GM19438 (cell line): Measurements from ENCODE around the gene AP1S2.
"Not testable (repeated sequence)": the region's sequence is repeated elsewhere in the genome, so short reads cannot be mapped to it uniquely, and the experiment has no call there.

Source experiments
- ATAC-seq: cut with Tn5 transposase; IDR thresholded peaks from one replicate; pipeline ENCODE4 v1.9.1; 2021; ENCODE audit warnings: low read depth; ENCODE audit not compliant: unreplicated experiment

The AP1S2 gene

DNA sequence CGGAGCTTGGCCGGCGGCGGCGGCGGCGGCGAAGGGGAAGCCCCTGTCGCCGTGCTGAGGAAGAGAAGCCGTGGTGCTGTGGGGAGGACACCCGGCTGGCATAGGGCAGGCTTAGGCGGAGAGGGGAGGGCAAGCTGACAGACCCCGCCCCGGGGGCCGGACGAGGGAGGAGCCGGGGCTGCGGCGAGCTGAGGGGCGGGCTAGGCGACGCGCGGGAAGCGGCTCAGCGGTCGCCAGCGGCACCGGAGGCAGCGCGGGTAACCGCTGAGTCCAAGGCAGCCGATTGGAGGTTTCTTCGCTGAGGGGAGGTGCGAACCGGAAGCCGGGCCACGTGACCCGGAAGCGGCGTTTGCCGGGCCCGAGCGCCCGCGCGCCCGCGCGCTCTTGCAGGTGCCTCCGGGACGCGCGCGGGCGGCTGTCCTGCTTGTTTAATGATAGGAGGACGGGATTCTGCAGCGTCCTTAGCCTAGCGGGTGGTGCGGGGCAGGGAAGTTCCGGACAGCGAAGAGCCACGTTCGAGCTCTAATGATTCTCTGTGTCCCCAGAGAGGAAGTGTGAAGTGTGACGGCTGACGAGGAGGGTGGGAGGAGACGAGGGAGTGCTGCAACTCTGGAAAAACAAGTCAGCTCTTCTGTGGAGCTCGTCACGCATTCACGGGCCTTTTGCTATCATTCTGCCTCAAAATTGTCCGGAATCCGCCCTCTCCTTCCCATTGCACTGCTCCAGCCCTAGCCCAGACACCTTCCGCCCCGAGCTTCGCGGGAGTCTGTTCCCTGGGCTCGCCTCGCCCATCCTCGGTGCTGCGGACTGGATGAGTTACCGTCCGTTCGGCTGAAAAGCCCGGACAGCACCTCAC is at the start of gene AP1S2:
TSS of gene AP1S2 (minus strand) at position 102 of the 856 bp plus-strand sequence. CDS start 2,289 bp downstream, outside the sequence.
- peak; percentile 91 for ATAC-seq

DNA sequence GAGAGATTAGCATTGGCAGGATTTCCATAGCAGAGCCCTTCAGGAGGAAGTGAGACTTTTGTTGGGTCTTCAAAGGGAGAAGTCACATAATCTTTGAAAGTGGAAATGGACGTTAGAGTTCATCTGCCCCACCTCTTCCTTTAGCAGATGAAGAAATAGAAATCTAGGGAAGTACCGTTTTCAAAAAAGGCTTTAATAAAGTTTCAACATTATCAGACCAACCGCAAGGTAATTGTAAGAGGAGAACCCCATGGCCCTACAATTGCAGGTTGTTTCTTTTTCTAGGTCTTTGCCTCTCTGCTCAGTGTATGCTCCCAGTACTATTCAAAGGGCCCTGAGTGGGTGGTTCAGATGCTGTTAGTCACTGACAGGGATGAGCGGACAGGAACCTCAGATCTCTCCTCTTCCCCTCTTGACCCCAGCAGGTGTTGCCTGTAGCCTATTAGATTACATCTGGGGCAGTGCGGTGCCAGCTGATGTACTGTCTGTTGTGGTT is 48.6 kb upstream of the AP1S2 start:
- peak; percentile 95 for ATAC-seq

DNA sequence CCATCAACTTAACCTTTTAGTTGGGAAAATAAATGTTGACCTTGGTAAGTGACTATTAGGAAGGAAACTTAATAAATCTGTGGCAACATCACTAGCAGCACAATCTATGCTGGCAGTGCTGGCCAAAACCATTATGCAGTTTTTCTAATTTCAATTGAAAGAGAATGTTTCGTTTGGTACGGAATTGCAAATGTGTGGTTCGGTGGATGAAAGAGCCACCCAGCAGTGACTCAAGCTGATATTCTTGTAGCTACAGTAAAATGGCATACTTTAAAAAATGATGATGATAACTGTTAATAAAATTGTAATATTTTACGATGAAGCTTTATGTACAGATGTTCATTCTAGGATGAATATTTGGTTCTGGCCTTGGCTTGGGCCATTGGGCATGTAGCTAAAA is 40.7 kb upstream of the AP1S2 start:
- no peak for ATAC-seq

DNA sequence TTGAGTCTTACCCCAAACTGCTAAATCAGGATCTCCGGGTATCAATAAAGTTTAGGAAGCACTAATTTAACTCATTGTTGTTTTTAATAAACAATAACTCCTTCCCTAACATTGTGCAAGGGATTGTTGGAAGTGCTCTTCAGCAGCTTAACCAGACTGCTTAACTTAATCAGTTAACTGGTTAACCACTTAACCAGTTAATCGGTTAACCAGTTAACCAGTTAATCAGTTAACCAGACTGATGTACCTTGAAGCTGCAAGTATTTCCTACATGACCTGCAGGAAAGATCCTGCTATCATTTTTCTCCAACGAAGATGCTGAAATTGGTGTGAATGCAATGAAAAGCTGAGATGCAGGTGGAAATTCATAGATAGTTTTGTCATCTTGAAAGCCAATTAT is 40.1 kb upstream of the AP1S2 start:
- ATAC-seq = no peak

DNA sequence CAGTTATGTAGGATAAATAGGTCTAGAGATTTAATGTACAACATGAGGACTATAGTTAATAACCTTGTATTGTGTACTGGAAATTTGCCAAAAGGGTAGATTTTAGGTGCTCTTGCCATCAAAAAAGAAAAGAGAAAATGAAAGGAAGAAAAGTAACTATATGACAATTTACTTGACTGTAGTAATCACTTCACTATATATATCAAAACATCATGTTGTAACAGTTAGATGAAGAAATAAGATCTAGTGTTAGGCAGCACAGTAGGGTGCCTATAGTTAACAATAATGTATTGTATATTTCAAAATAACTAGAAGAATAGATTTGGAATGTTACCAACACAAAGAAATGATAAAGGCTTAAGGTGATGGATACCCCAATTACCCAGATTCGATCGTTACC is 35.9 kb upstream of the AP1S2 start:
- ATAC-seq = no peak

DNA sequence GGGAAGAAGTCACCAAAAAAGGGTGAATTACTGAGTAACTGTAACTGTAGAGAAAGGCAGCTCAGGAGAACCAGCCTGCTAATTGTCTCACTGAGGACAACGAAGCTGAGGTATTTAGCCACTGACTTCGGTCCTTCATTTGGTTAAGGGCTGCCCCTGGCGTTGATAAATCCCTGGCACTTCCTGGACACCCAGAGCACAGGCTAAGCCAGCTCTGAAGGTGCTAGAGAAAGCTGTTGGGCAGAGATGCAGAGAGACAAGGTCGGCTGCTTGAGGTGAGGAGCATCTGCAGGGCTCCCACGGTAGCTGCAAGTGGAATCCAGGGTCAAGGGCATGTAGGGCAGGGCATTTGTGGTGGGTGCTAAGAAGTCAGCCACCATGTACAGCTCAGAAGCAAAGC is 33.4 kb upstream of the AP1S2 start:
- ATAC-seq = no peak

DNA sequence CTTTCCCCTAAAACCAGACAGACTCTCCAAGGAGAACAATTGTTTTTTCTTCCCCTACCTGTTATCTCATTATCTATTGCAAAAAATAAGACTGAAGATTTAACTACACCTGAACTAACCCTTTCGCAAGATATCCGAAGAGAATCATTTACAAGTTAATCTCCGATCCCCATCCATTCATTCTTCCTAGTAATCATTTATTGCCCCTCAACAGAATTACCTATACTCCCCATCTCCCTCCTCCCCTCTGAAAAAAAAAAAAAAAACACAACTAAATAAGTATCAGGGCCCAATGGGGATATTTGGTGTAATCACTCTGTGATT is 28.9 kb upstream of the AP1S2 start:
- no peak for ATAC-seq

DNA sequence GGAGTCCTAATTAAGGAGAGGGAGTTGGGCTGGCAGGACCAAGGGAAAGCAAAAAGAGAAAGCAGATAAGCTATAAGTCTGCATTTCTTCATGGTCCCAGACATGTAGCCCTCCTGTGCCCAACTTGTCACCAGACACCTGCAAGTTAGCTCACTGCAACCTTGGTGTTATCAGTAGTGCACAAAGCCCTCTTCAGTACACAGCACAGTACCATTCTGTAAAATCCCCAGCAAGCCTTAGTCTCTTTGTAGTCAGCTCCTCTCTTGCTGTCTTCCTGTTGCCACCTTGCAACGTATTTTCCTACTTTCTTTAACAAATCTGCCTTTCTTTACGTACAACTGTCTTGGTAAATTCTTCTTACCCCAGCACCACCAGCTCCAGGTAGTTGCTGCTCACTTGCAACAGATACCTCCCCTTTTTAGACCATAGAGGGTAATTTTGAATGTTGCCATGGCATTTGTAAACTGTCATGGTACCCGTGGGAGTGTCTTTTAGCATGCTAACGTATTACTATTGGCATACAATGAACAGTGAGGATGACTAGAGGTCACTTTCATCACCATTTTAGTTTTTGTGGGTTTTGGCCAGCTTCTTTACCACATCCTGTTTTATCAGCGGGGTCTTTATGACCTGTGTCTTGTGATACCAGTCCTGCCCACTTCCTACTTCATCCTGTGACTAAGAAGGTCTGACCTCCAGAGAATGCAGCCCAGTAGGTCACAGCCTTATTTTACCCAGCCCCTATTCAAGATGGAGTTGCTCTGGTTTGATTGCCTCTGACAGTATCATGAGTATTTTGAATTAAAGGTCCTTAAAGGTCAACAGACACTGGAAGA is 28.3 kb upstream of the AP1S2 start:
- peak; percentile 81 for ATAC-seq

DNA sequence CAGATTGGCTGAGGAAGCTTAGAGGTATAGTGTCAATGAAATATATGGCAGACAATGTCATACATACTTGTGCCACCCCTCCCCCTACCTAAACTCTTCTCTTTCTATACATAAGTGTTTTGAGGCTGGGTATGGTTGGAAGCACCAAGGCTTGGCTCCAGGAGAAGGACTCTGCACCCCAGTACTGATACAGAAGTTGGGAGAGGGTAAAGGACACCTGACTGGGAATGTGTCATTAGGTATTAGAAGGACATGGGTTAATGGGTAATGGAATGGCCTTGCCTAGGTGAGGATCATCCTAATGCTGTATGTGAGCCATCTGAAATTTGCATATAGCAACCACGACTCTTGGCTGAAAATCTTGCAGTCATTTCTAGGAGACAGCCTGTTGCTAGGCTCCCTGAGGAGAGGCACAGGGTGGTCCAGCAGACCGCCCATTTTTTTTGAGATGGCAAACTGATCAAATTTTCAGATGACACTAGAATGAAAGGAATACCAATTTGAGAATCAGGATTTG is 26.8 kb upstream of the AP1S2 start:
- ATAC-seq = no peak

DNA sequence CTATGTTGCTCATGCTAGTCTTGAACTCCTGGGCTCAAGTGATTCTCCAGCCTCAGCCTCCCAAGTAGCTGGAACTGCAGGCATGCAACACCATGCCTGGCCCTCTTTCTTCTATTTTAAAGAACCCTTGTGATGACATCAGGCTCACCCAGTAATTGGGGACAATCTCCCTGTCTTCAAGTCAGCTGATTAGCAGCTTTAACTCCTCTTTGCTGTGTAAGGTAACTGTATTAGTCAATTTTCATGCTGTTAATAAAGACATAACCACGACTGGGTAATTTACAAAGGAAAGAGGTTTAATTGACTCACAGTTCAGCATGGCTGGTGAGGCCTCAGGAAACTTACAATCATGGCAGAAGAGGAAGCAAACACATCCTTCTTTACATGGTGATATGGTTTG is 23.3 kb upstream of the AP1S2 start:
- ATAC-seq = not testable (repeated sequence)

DNA sequence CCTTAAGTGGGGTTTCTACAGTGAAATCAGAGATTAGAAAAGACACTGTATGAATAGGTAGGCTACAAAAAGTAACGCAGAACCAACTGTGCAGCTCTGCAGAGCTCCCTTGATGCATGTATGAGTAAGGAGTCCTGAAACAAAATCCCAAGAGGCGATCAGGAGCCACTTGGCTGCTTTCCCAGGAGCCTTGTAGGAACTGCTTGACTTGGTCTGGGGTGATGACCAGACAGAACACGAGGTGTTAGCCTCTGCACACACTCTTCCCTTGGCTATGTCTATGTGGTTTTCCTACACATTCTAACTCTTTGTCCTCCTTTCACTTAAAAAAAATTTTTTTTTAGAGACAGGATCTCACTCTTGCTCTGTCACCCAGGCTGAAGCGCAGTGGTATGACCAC is 22.8 kb upstream of the AP1S2 start:
- ATAC-seq = no peak

DNA sequence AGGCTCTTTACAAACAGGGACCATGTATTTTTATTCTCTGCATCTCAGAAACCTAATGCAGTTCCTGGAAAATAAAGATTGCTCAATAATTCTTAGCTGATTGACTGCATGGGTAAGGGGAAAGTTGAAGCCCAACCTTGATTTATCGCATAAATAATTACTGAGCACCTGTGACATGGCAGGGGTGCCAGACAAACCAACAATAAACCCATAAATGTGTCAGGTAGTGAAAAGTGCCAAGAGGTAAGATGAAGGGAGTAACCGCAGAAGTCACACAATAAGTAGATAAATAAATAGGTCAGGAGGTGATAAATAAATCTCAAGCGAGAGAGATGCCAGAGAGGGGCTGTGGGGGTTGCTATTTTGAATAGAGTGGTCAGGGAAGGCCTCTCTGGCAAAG is 20.1 kb upstream of the AP1S2 start:
- ATAC-seq = no peak

DNA sequence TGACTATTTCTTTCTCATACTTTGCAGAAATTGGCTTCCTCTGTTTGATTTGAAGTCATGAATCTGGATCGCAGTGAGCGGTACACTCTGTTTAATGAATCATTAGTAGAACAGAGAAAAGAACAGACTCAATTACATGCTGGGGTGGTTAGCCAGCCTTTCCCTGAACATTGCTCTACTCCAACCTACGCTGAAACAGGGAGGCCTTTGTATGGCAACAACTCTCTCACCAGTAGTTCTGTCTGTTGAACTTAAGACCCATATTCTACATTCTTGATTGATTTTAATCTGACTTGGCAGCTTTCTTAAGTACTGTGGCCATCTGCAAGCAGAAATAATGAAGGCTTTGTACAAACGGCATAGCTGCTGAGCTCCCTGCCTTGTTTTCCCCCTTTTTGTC is 19.0 kb upstream of the AP1S2 start:
- no peak for ATAC-seq

DNA sequence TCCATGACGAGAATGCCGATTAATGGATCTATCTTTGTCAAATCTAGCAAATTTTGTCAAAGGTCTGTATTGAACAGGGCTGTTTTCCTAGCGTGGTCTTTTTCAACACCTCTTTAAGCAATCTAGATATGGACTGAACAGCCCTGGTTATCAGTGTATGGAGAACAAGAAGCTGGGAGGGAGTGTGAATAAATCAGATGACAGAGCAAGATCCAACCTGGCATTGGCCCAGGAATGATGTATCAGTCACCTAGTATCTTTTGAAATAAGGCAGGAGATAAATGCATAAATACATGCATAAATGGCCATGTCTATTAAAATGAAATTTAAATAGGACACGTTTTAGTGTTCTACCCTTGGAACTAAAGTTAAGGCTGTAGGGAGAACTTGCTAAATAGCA is 15.7 kb upstream of the AP1S2 start:
- no peak for ATAC-seq

DNA sequence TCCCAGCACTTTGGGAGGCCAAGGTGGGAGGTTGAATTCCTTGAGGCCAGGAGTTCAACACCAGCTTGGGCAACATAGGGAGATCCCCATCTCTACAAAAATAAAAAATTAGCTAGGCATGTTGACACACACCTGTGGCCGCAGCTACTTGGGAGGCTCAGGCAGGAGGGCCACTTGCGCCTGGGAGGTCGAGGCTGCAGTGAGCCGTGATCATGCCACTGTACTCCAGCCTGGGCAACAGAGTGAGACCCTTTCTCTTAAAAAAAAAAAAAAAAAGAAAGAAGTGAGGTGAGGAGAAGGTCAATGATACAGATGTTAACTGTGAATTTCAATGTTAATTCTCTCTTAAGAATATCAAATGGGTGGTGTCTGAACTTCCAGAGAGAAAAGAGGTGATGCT is 15.1 kb upstream of the AP1S2 start:
- ATAC-seq = no peak

DNA sequence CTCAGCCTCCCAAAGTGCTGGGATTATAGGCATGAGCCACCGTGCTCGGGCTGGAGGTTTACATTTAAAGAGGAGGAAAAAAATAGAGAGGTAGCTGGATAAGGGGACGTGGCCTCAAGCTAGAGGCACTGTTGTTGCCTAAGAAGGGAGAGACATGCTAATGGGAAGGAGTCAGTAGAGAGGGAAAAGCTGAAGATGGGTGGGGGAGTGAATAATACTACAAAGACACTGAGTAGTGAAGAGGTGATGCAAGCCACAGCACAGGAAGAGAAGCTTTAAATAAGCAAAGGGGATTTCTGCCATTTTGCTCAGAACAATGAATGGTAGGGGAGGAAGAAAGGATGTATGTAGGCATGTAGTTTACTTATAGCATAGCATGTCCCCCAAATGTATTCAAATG is 11.5 kb upstream of the AP1S2 start:
- no peak for ATAC-seq

DNA sequence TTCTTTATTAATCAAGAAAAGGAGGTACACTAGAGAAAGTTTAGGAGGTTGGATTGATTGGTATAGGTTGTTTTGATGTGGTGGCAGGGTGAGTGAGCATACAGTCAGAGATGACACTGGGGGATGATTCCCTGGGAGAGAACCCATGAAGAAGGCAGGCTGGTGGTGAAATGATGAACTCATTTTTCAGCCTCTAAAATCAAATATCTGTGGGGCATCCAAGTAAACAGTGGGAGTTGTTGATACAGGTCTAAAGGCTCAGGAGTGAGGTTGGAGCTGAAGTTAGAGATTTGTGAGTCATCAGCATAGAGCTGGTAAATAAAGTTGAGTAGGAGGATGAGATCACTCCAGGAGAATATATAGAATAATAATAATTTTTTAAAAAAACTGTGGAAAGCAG is 10.0 kb upstream of the AP1S2 start:
- ATAC-seq = no peak

DNA sequence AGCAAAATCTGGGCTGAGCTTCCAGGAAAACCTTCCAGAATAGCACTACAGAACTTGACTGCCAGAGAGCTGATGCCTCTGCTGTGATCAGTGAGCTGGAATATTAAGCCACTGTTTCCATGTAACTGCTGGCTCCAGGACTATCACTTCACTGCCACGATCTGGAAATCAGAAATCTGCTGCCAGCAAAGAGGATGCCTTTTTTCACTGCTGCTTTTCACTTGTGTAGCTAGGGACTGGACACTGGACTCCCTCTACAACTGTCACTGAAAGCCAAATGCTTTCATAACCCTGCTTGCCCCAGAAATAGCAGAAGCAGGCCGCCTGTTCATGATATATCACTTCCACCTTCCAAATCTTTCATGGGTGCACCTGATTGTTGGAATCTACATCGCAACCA is 9.4 kb upstream of the AP1S2 start:
- ATAC-seq = no peak

DNA sequence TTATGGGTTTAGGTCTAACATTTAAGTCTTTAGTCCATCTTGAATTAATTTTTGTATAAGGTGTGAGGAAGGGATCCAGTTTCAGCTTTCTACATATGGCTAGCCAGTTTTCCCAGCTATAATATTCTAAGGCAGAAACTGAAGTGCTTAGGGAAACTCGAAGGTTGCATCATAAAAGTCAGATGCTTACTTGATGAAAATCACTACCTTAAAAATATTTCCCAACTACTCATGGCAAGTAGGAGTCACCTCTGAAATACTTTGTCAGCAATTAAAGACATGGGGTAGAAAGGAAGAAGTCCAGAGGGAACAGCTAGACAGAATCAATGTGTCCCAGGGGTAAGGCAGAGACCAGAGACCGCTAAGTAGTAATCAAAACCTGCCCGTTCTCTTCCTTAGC is 6.3 kb upstream of the AP1S2 start:
- ATAC-seq = no peak

DNA sequence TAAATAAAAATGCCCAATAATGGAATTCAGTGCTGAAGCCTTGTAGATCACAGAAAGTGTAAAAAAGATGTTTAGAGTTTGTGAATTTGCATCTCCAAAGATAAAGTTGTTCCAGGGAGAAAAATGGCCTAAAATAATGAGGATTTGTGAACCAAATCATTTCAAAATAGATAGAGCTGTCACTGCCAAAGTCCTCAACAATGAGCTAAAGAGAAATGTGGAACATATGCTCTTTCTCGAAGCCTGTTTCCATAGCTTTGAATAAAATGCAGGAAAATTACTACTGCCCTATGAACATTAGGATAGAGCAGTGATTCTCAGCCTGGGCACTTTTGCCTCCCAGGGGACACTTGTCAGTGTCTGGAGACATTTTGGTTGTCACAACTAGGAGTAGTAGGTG is 3.4 kb upstream of the AP1S2 start:
- no peak for ATAC-seq

DNA sequence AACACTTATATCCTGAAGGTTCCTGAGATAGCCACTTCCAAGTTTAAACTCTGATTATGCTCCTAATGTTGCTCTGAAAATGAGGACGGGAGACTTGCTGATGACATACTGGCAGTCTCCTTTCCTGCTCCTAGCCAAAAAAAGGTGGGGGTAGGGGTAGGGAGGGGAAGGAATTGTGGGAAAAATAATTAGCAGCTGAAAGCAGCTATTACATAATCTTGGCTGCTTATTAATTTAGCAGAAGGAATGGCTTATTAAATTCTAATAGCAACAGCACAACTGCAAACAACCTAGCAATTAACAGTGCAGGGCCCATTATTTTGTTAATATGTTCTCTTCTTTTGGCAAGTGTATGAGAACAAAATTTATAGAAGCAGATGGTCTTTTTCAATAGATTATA is 2.0 kb upstream of the AP1S2 start:
- ATAC-seq = no peak

DNA sequence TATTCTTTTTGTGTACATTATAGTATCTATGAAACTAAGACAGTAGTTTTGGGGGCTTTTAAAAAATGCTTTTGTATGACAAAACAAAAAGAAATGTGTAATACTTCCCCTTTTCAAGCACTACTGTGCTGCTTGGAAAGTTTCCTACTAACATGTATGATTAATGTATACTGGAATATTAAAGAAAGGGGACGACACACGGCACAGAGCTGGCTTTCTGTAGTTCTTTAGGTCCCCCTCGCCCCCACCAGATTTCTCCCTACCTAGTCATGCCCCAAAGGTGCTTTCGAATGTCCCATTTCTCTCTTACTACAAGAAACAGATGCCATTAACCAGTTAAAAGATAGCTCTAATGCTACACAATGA is 1.6 kb upstream of the AP1S2 start:
- ATAC-seq = no peak
